ENCODE results near the gene MCF2L.

The MCF2L gene

GRCh38 chr13:112987682-112988024, 18.6 kb downstream of the MCF2L start:
- Mint-ChIP-seq H3K36me3 (no peaks in the 10 kb centered on the region), H3K4me1 (no peaks in the 10 kb centered on the region), H3K27ac (no peak overlapping the region), H3K4me3 (no peak overlapping the region), H3K9me3 (peaks cover 6% of the 10 kb centered on the region), H3K27me3 (no peaks in the 10 kb centered on the region)
- CTCF ChIA-PET: no interaction called here
- no peak for DNase-seq

DNA sequence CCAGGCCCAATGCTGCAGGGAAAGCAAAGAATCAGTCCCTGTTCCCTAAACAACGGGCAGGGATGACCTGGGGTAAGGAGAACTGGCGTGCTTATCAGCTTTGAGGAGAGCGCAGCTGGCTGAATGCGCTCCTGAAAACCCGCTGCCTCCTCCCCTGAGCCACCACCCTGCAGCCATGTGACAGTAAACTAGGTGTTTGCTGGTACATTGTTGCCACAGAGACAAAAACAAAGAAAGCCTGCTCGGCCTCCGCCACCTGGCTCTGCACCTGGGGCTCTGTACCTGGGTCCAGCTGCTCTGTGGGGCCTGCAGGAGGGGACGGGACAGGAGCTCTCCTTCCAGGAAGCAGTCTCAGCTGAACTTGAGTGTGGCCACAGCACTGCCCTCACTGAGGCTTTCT, 21.8 kb downstream of the MCF2L start:
- no peaks in the 10 kb centered on the region for H3K36me3 Mint-ChIP-seq
- no peaks in the 10 kb centered on the region for H3K4me1 Mint-ChIP-seq
- no peak overlapping the region for H3K4me3 Mint-ChIP-seq

DNA sequence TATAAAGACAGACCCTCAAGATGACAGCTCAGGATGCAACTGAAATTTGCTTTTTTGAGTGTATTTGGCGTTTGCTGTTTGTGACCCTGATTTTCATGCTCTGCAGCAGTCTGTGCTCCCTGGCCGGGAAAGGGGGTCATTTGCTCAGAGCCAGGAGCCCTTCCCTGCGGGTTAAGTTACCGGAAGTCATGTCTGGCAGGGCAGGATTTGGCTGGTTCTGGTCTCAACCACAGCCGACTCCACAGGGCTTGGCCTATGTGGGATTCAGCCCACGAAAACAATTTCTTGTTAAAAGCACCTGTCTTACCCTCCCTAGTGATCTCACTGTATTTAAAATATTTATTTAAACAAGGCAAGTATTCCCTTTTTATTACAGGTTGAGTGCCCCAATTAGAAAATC, 22.6 kb downstream of the MCF2L start:
- H3K4me3 Mint-ChIP-seq: no peak overlapping the region
- no peak for DNase-seq
- no peak overlapping the region for H3K27ac Mint-ChIP-seq
- H3K36me3 Mint-ChIP-seq: no peaks in the 10 kb centered on the region
- H3K9me3 Mint-ChIP-seq: peaks cover 6% of the 10 kb centered on the region
- H3K4me1 Mint-ChIP-seq: no peaks in the 10 kb centered on the region
- H3K27me3 Mint-ChIP-seq: no peaks in the 10 kb centered on the region
- CTCF ChIA-PET: no interaction called here

More for the DNA sequence above, 21.8 kb downstream of the MCF2L start:
- H3K27ac Mint-ChIP-seq: no peak overlapping the region
- H3K27me3 Mint-ChIP-seq: no peaks in the 10 kb centered on the region
- CTCF ChIA-PET: no interaction called here
- DNase-seq: no peak
- H3K9me3 Mint-ChIP-seq: peaks cover 6% of the 10 kb centered on the region

GRCh38 chr13:112992931-112993680, 24.1 kb downstream of the MCF2L start:
- Mint-ChIP-seq H3K9me3 (peaks cover 6% of the 10 kb centered on the region), H3K27me3 (no peaks in the 10 kb centered on the region), H3K27ac (no peak overlapping the region), H3K36me3 (no peaks in the 10 kb centered on the region), H3K4me3 (no peak overlapping the region), H3K4me1 (no peaks in the 10 kb centered on the region)
- DNase-seq: no peak
- CTCF ChIA-PET: interaction anchor here (1.2 kb wide), 1 partner anchor 41 kb away, joined by 3 read pairs; no protein-coding TSS in a partner anchor

GRCh38 chr13:112994084-112994780, 25.2 kb downstream of the MCF2L start:
- H3K4me3 Mint-ChIP-seq: no peak overlapping the region
- peaks cover under 1% of the 10 kb centered on the region for H3K27me3 Mint-ChIP-seq
- H3K4me1 Mint-ChIP-seq: no peaks in the 10 kb centered on the region
- no peak overlapping the region for H3K27ac Mint-ChIP-seq
- CTCF ChIA-PET: interaction anchor here (1.2 to 1.7 kb wide), 2 partner anchors 10 to 40 kb away, joined by 3 to 4 read pairs; no protein-coding TSS in a partner anchor
- no peak for DNase-seq
- peaks cover 6% of the 10 kb centered on the region for H3K9me3 Mint-ChIP-seq
- H3K36me3 Mint-ChIP-seq: no peaks in the 10 kb centered on the region

DNA sequence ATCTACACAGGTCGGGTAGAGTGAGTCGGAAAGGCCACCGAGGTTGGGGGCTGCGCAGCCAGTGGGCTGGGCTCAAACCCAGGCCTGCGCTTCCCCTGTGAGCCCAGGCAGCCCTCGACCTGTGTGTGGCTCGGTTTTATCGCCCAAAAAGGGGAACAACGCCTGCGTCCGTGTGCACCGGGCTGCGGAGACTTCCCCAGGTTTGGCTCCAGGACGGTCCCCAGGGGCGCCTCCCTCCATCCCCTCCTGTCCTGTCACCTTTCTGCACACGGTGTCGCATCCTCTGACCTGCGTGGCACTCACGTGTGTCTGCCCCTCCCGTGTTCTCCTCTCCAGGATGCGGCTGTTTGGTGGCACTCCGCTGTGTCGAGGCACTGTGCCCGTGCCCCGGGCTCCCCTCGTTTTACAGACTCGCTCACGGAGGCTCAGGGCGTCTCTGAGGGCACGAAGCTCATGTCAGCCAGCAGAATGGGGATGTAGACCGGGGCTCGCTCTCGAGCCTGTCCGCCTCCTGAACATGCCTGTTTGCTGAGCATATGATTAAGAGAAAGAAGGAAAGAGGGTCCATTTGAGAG, 25.9 kb downstream of the MCF2L start:
- H3K9me3 Mint-ChIP-seq: peaks cover 3% of the 10 kb centered on the region
- H3K27ac Mint-ChIP-seq: no peak overlapping the region
- no peaks in the 10 kb centered on the region for H3K36me3 Mint-ChIP-seq
- DNase-seq: no peak
- peaks cover 7% of the 10 kb centered on the region for H3K27me3 Mint-ChIP-seq
- H3K4me3 Mint-ChIP-seq: no peak overlapping the region
- no peaks in the 10 kb centered on the region for H3K4me1 Mint-ChIP-seq
- CTCF ChIA-PET: interaction anchor here (0.9 to 1.7 kb wide), 2 partner anchors 10 to 11 kb away, joined by 4 read pairs; no protein-coding TSS in a partner anchor

DNA sequence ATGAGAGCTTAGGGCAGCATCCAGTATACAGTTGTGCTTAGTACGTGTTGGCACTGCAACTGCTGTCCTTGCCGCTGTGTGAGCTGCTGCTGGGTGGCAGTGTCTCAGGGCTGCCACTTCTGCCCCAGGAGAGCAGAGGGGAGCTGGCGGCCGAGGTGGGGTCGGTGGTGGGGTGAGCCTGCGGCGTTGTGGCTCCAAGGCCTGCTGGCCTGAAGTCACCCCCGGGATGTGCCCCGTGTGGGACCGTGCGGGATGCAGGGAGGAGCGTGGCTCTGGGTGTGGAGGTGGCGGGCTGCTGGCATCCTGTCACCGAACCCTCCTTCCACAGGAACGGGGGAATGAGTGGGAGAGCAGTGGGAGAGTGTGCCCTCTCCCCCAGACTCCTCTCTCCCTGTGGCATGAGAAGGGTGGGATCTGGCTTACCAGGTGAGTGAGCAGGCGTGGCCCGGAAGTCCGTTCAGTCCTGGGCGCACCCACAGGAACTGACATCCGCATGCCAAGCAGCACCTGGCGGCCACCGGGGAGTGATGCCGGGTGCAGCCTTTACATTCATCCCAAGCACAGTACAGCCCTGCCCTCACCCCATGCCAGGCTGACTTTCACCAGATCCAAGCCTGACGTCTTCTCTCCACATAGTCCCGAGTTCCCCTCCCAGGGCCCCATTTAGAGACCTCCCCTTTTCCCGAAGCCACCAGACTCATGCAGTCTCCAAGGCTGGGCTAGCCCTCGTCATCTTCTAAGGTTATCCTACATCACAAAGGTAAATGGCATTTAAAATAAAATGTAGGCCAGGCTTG, 26.6 kb downstream of the MCF2L start:
- Mint-ChIP-seq H3K27me3 (peaks cover 13% of the 10 kb centered on the region), H3K4me3 (no peak overlapping the region), H3K4me1 (no peaks in the 10 kb centered on the region), H3K9me3 (no peaks in the 10 kb centered on the region), H3K27ac (no peak overlapping the region), H3K36me3 (no peaks in the 10 kb centered on the region)
- CTCF ChIA-PET: interaction anchor here (0.9 to 1.7 kb wide), 2 partner anchors 10 to 12 kb away, joined by 4 read pairs; no protein-coding TSS in a partner anchor
- DNase-seq: no peak

DNA sequence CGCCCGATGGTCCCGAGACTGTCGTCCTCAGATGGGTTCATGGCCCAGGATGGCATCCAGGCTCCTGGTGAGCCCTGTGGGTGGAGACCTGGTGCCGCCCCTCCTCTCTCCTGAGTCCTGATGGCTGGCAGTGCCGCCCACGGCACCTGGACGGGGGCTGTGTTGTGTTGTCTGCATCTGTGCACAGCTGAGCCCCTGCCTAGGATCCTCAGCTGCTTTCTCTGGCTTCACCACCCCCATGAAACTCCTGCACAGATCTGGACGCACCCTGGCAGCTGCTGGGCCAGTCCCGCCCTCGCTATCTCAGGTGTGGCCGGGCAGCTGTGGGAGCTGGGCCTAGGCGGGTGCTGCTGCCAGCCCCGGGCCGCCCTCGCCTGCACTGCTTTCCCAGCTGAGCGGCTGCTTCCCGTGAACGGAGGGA, 27.7 kb downstream of the MCF2L start:
- CTCF ChIA-PET: interaction anchor here (1.3 kb wide), 1 partner anchor 54 kb away, joined by 3 read pairs; no protein-coding TSS in a partner anchor
- H3K4me3 Mint-ChIP-seq: no peak overlapping the region

GRCh38 chr13:112997188-112998130, 28.4 kb downstream of the MCF2L start:
- Mint-ChIP-seq H3K9me3 (no peaks in the 10 kb centered on the region), H3K36me3 (no peaks in the 10 kb centered on the region), H3K27ac (no peak overlapping the region), H3K4me1 (no peaks in the 10 kb centered on the region), H3K27me3 (peaks cover 31% of the 10 kb centered on the region), H3K4me3 (no peak overlapping the region)
- CTCF ChIA-PET: interaction anchor here (1.3 kb wide), 1 partner anchor 55 kb away, joined by 3 read pairs; no protein-coding TSS in a partner anchor
- DNase-seq: no peak

More for the DNA sequence above, 27.7 kb downstream of the MCF2L start:
- H3K27ac Mint-ChIP-seq: no peak overlapping the region
- DNase-seq: no peak
- H3K27me3 Mint-ChIP-seq: peaks cover 24% of the 10 kb centered on the region
- no peaks in the 10 kb centered on the region for H3K36me3 Mint-ChIP-seq
- H3K9me3 Mint-ChIP-seq: no peaks in the 10 kb centered on the region
- H3K4me1 Mint-ChIP-seq: no peaks in the 10 kb centered on the region

DNA sequence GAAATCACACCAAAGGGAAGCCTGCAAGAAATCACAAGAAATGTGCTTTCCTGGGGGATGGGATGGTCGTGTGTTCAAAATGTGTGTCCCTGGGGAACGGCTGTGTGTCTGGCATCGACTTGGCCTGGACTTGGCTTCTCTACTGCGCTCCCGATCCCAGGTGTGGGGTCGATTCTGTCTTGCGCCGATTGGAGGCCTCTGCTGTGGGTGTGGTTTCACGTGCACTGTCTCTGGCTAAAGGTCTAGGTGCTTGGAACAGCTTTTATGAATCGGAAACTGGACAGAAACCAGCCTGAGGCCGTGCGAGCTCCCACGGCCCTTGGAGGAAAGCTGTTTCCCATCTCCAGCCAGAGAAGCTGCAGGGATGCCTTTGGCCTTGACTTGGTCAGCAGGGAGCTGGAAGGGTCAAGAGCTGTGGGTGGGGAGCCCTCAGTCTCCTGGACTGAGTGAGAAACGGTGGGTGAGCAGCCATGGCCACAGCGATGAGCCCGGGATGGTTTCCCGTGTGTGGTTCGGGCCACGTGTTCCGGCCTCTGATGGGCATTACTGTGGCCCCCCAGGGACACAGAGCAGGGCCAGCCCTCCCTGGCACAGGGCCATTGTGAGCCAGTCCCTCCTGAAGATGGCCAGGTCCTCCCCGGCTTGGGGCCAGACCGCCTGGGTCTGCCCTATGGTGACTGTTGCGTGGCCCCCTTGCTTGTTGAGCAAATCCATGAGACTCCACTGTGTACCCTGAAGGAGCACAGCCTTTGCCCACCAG, 29.7 kb downstream of the MCF2L start:
- H3K36me3 Mint-ChIP-seq: no peaks in the 10 kb centered on the region
- no peaks in the 10 kb centered on the region for H3K9me3 Mint-ChIP-seq
- no peaks in the 10 kb centered on the region for H3K4me1 Mint-ChIP-seq
- no peak overlapping the region for H3K4me3 Mint-ChIP-seq
- H3K27ac Mint-ChIP-seq: no peak overlapping the region
- no peak for DNase-seq
- CTCF ChIA-PET: no interaction called here
- peaks cover 41% of the 10 kb centered on the region for H3K27me3 Mint-ChIP-seq

GRCh38 chr13:112999414-113000177, 30.6 kb downstream of the MCF2L start:
- CTCF ChIA-PET: no interaction called here
- Mint-ChIP-seq H3K36me3 (no peaks in the 10 kb centered on the region), H3K9me3 (peaks cover under 1% of the 10 kb centered on the region), H3K27ac (no peak overlapping the region), H3K27me3 (peaks cover 47% of the 10 kb centered on the region), H3K4me3 (no peak overlapping the region), H3K4me1 (no peaks in the 10 kb centered on the region)
- DNase-seq: no peak

DNA sequence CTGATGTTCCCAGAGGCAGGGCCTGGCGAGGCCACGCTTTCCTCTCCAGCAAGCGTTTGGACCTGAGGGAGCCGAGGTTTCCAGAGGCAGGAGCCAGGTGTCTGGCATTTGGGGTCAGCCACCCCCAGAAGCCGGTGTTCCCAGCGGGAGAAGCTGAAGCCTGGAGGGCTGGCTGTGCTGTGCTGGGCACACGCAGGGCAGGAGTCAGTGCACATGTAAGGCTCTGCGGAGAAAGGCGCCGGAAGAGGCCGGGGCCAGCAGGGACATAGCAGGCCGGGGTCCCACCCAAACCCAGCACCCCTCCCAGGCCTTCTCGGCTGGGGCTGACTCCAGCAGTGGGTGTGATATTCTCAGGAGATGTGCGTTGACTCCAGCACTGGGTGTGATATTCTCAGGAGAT, 31.6 kb downstream of the MCF2L start:
- CTCF ChIA-PET: no interaction called here
- H3K36me3 Mint-ChIP-seq: no peaks in the 10 kb centered on the region
- no peaks in the 10 kb centered on the region for H3K4me1 Mint-ChIP-seq
- no peak overlapping the region for H3K4me3 Mint-ChIP-seq
- H3K27me3 Mint-ChIP-seq: peaks cover 51% of the 10 kb centered on the region
- H3K27ac Mint-ChIP-seq: no peak overlapping the region
- H3K9me3 Mint-ChIP-seq: peaks cover 7% of the 10 kb centered on the region
- no peak for DNase-seq

Data from activated naive CD4-positive, alpha-beta T cell treated with anti-CD3 and anti-CD28 coated beads, Interleukin-2, amount 10 ng/mL, durations not matched to agents 7 days and 5 days (primary cell).